Uterus (tissue), 4 donors: ENCODE results near the gene MSI2. TPM values are rescaled to one million over a fixed set of nuclear protein-coding genes. Genes with fewer than 3 reads are reported as not detected.
A peak's percentile ranks its signal among the peaks of the same experiment; 100 is the strongest.

Experiments used
- DNase-seq, 2 donors: peaks; one replicate each; pipeline ENCODE4 v3.0.0-alpha.2; 2019 to 2020
- H3K27ac ChIP-seq, 2 donors: fragments of 200-600 bp; sonication (generic); 1 replicate in 1 of 2; 2 replicates in 1 of 2; pipeline ENCODE4 v1.5.1; 2016 to 2018
- H3K27me3 ChIP-seq, 2 donors: fragments of 200-600 bp; sonication (generic); one replicate each; pipeline ENCODE4 v1.5.1; 2018 to 2019; ENCODE audit warnings: control low read depth in 1 of 2
- H3K36me3 ChIP-seq, 2 donors: fragments of 200-600 bp; sonication (generic); one replicate each; pipeline ENCODE4 v1.5.1; 2019; ENCODE audit warnings: control low read depth in 1 of 2
- H3K4me1 ChIP-seq, 2 donors: fragments of 200-600 bp; sonication (generic); one replicate each; pipeline ENCODE4 v1.5.1; 2018 to 2019; ENCODE audit warnings: control low read depth in 1 of 2
- H3K4me3 ChIP-seq, 2 donors: fragments of 200-600 bp; sonication (generic); 1 replicate in 1 of 2; 2 replicates in 1 of 2; pipeline ENCODE4 v1.5.1; 2018 to 2019; ENCODE audit warnings: mild to moderate bottlenecking in 1 of 2
- H3K9me3 ChIP-seq, 2 donors: fragments of 200-600 bp; sonication (generic); one replicate each; pipeline ENCODE4 v1.5.1; 2019; ENCODE audit warnings: control low read depth in 1 of 2
- POLR2A ChIP-seq, 2 donors: fragments of 450-650 bp; IDR thresholded peaks; one replicate each; pipeline ENCODE4 v1.6.1; 2016; ENCODE audit warnings: antibody characterized with exemption in 2 of 2, mild to moderate bottlenecking in 1 of 2, moderate library complexity in 1 of 2
- intact Hi-C: fragments of 100-400 bp; cut with DNase I; formaldehyde crosslinking; loops from one replicate; pipeline ENCODE4 v1.15.1; 2023; ENCODE audit warnings: low total_unique reads
- total RNA-seq, 4 donors: library from RNA; depleted of rRNA in 3 of 4; stranded (reverse); fragments of >200 nt in 3 of 4; gene quantifications; one replicate each; pipeline versions ENCODE4 v1.1.0 to v1.2.4, GENCODE V29; 2014 to 2023
- TF ChIP-seq, protein P1 (sequence below), 4 experiments: fragments of 200-600 bp in 2 of 4; fragments of 450-650 bp in 2 of 4; sonication (generic) in 2 of 4; IDR thresholded peaks; one replicate each; pipeline ENCODE4 v1.5.1; 2016 to 2019; ENCODE audit warnings: antibody characterized with exemption in 4 of 4, mild to moderate bottlenecking in 2 of 4, moderate library complexity in 1 of 4
- donor health status: DM: yes; HTN: yes; CAD: no.

Gene MSI2
- total RNA-seq, 4 donors from 2014 or later: 13.2 to 60.8 (median 44.5) TPM

GRCh38 chr17:57277923-57278604, 21.7 kb downstream of the MSI2 start:
- DNase-seq: no peak
- Histone ChIP-seq H3K4me3 (no peak overlapping the region), H3K27ac (no peak overlapping the region), H3K36me3 (no peaks in the 10 kb centered on the region), H3K9me3 (no peaks in the 10 kb centered on the region), H3K27me3 (no peaks in the 10 kb centered on the region), H3K4me1 (no peaks in the 10 kb centered on the region)
- intact Hi-C loops: loop anchor here (10.0 kb wide), 1 partner anchor 157 kb away; no protein-coding TSS in a partner anchor
- no peak for TF ChIP-seq POLR2A (IDR thresholded peaks at IDR 0.05)
- TF ChIP-seq, protein P1, sequence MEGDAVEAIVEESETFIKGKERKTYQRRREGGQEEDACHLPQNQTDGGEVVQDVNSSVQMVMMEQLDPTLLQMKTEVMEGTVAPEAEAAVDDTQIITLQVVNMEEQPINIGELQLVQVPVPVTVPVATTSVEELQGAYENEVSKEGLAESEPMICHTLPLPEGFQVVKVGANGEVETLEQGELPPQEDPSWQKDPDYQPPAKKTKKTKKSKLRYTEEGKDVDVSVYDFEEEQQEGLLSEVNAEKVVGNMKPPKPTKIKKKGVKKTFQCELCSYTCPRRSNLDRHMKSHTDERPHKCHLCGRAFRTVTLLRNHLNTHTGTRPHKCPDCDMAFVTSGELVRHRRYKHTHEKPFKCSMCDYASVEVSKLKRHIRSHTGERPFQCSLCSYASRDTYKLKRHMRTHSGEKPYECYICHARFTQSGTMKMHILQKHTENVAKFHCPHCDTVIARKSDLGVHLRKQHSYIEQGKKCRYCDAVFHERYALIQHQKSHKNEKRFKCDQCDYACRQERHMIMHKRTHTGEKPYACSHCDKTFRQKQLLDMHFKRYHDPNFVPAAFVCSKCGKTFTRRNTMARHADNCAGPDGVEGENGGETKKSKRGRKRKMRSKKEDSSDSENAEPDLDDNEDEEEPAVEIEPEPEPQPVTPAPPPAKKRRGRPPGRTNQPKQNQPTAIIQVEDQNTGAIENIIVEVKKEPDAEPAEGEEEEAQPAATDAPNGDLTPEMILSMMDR (IDR thresholded peaks at IDR 0.05): no peak

- TF ChIP-seq, protein P1 (IDR thresholded peaks at IDR 0.05): no peak
- no peak for TF ChIP-seq POLR2A (IDR thresholded peaks at IDR 0.05)
- H3K27ac ChIP-seq: no peak overlapping the region
- no peak overlapping the region for H3K4me3 ChIP-seq
- intact Hi-C loops: loop anchor here (10.0 kb wide), 1 partner anchor 156 kb away; no protein-coding TSS in a partner anchor
- H3K9me3 ChIP-seq: no peaks in the 10 kb centered on the region
- no peaks in the 10 kb centered on the region for H3K27me3 ChIP-seq
- no peaks in the 10 kb centered on the region for H3K4me1 ChIP-seq
- H3K36me3 ChIP-seq: no peaks in the 10 kb centered on the region
- DNase-seq: no peak
Observed at GRCh38 chr17:57278740-57279387, 22.5 kb downstream of the MSI2 start.

DNA sequence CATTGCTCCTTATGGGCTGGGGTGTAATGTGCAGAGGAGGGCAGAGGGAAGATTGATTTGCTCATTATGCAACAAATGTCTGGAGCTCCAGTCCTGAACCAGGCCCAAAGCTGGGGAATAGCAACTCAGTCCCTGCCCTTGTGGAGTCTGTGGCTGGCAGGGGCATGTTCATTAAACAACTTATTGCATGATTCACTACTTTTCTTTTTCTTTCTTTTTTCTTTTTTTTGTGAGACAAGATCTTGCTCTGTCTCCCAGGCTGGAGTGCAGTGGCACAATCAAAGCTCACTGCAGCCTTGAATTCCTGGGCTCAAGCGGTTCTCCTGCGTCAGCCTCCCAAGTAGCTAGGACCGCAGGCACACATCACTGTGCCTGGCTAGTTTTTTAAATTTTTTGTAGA, 23.1 kb downstream of the MSI2 start:
- Histone ChIP-seq H3K27me3 (no peaks in the 10 kb centered on the region), H3K36me3 (no peaks in the 10 kb centered on the region), H3K27ac (no peak overlapping the region), H3K9me3 (no peaks in the 10 kb centered on the region), H3K4me1 (no peaks in the 10 kb centered on the region), H3K4me3 (no peak overlapping the region)
- TF ChIP-seq POLR2A (IDR thresholded peaks at IDR 0.05): no peak
- TF ChIP-seq, protein P1 (IDR thresholded peaks at IDR 0.05): no peak
- DNase-seq: no peak
- intact Hi-C loops: loop anchor here (10.0 kb wide), 1 partner anchor 155 kb away; no protein-coding TSS in a partner anchor

GRCh38 chr17:57281887-57282286, 25.6 kb downstream of the MSI2 start:
- no peak for DNase-seq
- intact Hi-C loops: no loop called here
- no peak overlapping the region for H3K4me3 ChIP-seq
- H3K27me3 ChIP-seq: no peaks in the 10 kb centered on the region
- H3K27ac ChIP-seq: peak overlapping the region in 1 of 2 donors; percentile 9
- TF ChIP-seq, protein P1 (IDR thresholded peaks at IDR 0.05): no peak
- TF ChIP-seq POLR2A (IDR thresholded peaks at IDR 0.05): no peak
- no peaks in the 10 kb centered on the region for H3K36me3 ChIP-seq
- H3K4me1 ChIP-seq: no peaks in the 10 kb centered on the region
- no peaks in the 10 kb centered on the region for H3K9me3 ChIP-seq

DNA sequence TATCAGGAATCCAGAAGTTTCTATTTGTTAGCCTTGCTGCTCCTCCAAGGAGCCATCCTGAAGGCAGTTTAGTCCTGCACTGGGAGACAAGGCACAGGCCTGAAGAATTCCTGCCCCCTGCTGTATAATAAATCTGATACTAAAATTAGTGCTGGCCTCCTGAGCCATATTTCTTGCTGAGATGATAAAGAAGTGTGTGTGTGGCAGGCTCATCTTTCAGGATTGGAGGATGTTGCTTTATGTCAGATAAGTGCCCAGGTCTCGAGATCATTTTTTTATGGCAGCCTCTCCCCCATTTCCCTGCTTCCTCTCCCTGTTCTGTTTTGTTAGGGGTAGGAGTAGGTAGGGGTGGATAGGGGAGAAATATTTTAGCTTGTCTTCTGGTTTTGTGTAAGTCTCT, 26.0 kb downstream of the MSI2 start:
- H3K27ac ChIP-seq: peak overlapping the region in 1 of 2 donors; percentile 9
- H3K27me3 ChIP-seq: no peaks in the 10 kb centered on the region
- H3K4me3 ChIP-seq: no peak overlapping the region
- no peak for DNase-seq
- no peaks in the 10 kb centered on the region for H3K9me3 ChIP-seq
- TF ChIP-seq POLR2A (IDR thresholded peaks at IDR 0.05): no peak
- TF ChIP-seq, protein P1 (IDR thresholded peaks at IDR 0.05): no peak
- intact Hi-C loops: no loop called here
- H3K4me1 ChIP-seq: no peaks in the 10 kb centered on the region
- no peaks in the 10 kb centered on the region for H3K36me3 ChIP-seq
